Body of pancreas (tissue), 4 donors: ENCODE measurements around the gene CA12. TPM values are rescaled to one million over a fixed set of nuclear protein-coding genes. Genes with fewer than 3 reads are reported as not detected.
A peak's percentile ranks its signal among the peaks of the same experiment; 100 is the strongest.

Source experiments
- ATAC-seq: fragments of 150-250 bp; one replicate; pipeline ENCODE4 v1.9.1; 2016
- DNase-seq, 4 donors: peaks; one replicate each; pipeline ENCODE4 v3.0.0-alpha.2; 2019
- H3K27ac ChIP-seq, 4 donors: fragments of 200-600 bp; sonication (generic); 1 replicate in 3 of 4; 2 replicates in 1 of 4; pipeline versions ENCODE4 v1.5.1 to v1.6.1; 2016 to 2019; ENCODE audit warnings: mild to moderate bottlenecking in 1 of 4, mixed read lengths in 1 of 4, moderate library complexity in 1 of 4
- H3K27me3 ChIP-seq, 2 donors: fragments of 200-600 bp; sonication (generic); one replicate each; pipeline ENCODE4 v1.6.0; 2016; ENCODE audit warnings: mild to moderate bottlenecking in 1 of 2
- H3K36me3 ChIP-seq, 2 donors: fragments of 200-600 bp; sonication (generic); replicated peaks in 1 of 2; 2 replicates each; pipeline ENCODE4 v1.5.1; 2016; ENCODE audit warnings: low read depth in 2 of 2; ENCODE audit not compliant: insufficient read depth in 1 of 2
- H3K4me1 ChIP-seq: fragments of 200-600 bp; sonication (generic); one replicate; pipeline ENCODE4 v1.6.0; 2016
- H3K4me3 ChIP-seq, 2 donors: fragments of 200-600 bp; sonication (generic); 1 replicate in 1 of 2; 2 replicates in 1 of 2; pipeline ENCODE4 v1.5.1; 2016 to 2019
- H3K9me3 ChIP-seq, 3 donors: fragments of 200-600 bp; sonication (generic); 1 replicate in 2 of 3; 2 replicates in 1 of 3; pipeline ENCODE4 v1.5.1; 2016
- CTCF ChIP-seq, 7 experiments: fragments of 450-650 bp in 4 of 7; fragments of 200-600 bp in 3 of 7; sonication (generic) in 3 of 7; IDR thresholded peaks; one replicate each; pipeline ENCODE4 v1.5.1; 2016 to 2019; ENCODE audit warnings: antibody characterized with exemption in 7 of 7
- POLR2A ChIP-seq, 3 donors: fragments of 450-650 bp; IDR thresholded peaks; one replicate each; pipeline ENCODE4 v1.6.1; 2016; ENCODE audit warnings: antibody characterized with exemption in 3 of 3, mild to moderate bottlenecking in 2 of 3
- WGBS, 2 donors: methylation state at CpG; one replicate each; pipeline ENCODE4 v1.1.5; 2017; 5-methylcytosine and 5-hydroxymethylcytosine counted together
- intact Hi-C: fragments of 100-400 bp; cut with DNase I; formaldehyde crosslinking; loops from one replicate; pipeline ENCODE4 v1.15.1; 2023
- total RNA-seq, 2 donors: library from RNA; depleted of rRNA; stranded (reverse); fragments of >200 nt; gene quantifications; one replicate each; pipeline ENCODE4 v1.1.0, GENCODE V29; 2016

CA12 gene
- total RNA-seq: 10 to 100 TPM; 16.1 to 25.7 TPM

- DNase-seq (peak; percentile 74 to 80 (median 74)), ATAC-seq (peak; percentile 87)
- peak within 1 kb of the TSS; percentile 16 to 75 (median 63) for H3K27ac ChIP-seq
- H3K36me3 ChIP-seq: no peaks in the 10 kb centered on the region
- intact Hi-C loops: no loop called here
- H3K4me3 ChIP-seq: peak within 1 kb of the TSS in 1 of 2 donors; percentile 35
- TF ChIP-seq POLR2A (IDR thresholded peaks at IDR 0.05): peak; percentile 72 to 87 (median 85)
- TF ChIP-seq CTCF (IDR thresholded peaks at IDR 0.05): no peak
- peaks cover 32% of the 10 kb centered on the region for H3K4me1 ChIP-seq
- WGBS, 2 donors: 3 to 5% methylated on average over 18 to 57 of the region's 58 CpGs
- H3K27me3 ChIP-seq: no peaks in the 10 kb centered on the region
- H3K9me3 ChIP-seq: no peaks in the 10 kb centered on the region
These were observed at the start of gene CA12 for GRCh38 chr15:63381301-63382204. Gene CA12 (minus strand): TSS chr15:63381846. CDS start chr15:63381720, 126 bp downstream.

GRCh38 chr15:63430766-63431451 lies 49.3 kb upstream of the CA12 start:
- TF ChIP-seq POLR2A (IDR thresholded peaks at IDR 0.05) (no peak), CTCF (IDR thresholded peaks at IDR 0.05) (no peak)
- WGBS, 2 donors: 60 to 63% methylated on average over 6 of the region's 6 CpGs
- no peaks in the 10 kb centered on the region for H3K4me1 ChIP-seq
- intact Hi-C loops: no loop called here
- no peaks in the 10 kb centered on the region for H3K36me3 ChIP-seq
- no peak for ATAC-seq
- H3K4me3 ChIP-seq: no peak overlapping the region
- no peaks in the 10 kb centered on the region for H3K27me3 ChIP-seq
- H3K9me3 ChIP-seq: no peaks in the 10 kb centered on the region
- no peak overlapping the region for H3K27ac ChIP-seq
- no peak for DNase-seq

GRCh38 chr15:63426552-63426951 lies 44.9 kb upstream of the CA12 start:
- H3K4me1 ChIP-seq: no peaks in the 10 kb centered on the region
- no peaks in the 10 kb centered on the region for H3K36me3 ChIP-seq
- ATAC-seq: no peak
- no peak for TF ChIP-seq CTCF (IDR thresholded peaks at IDR 0.05)
- no peak for TF ChIP-seq POLR2A (IDR thresholded peaks at IDR 0.05)
- H3K9me3 ChIP-seq: no peaks in the 10 kb centered on the region
- WGBS, 2 donors: 95 to 100% methylated on average over 2 of the region's 2 CpGs
- no peak overlapping the region for H3K27ac ChIP-seq
- intact Hi-C loops: no loop called here
- H3K4me3 ChIP-seq: no peak overlapping the region
- H3K27me3 ChIP-seq: no peaks in the 10 kb centered on the region
- DNase-seq: no peak

- TF ChIP-seq POLR2A (IDR thresholded peaks at IDR 0.05) (no peak), CTCF (IDR thresholded peaks at IDR 0.05) (no peak)
- Histone ChIP-seq H3K27ac (no peak overlapping the region), H3K9me3 (no peaks in the 10 kb centered on the region), H3K36me3 (no peaks in the 10 kb centered on the region), H3K4me3 (no peak overlapping the region), H3K27me3 (no peaks in the 10 kb centered on the region), H3K4me1 (no peaks in the 10 kb centered on the region)
- ATAC-seq (no peak), DNase-seq (no peak)
- intact Hi-C loops: no loop called here
- 92 to 100% methylated on average over 2 of the region's 2 CpGs for WGBS, 2 donors
These were observed 43.9 kb upstream of the CA12 start for GRCh38 chr15:63425426-63425985.
